H9 (cell line): ENCODE data around the gene CORO7. TPM values are rescaled to one million over a fixed set of nuclear protein-coding genes. Genes with fewer than 3 reads are reported as not detected.

Source experiments
- DNase-seq: peaks from one replicate; pipeline ENCODE4 v3.0.0-alpha.2; 2017
- H2AFZ ChIP-seq: one replicate; pipeline ENCODE4 v1.6.1; 2013; ENCODE audit warnings: mild to moderate bottlenecking, low read length, control low read depth, moderate library complexity
- H2AK5ac ChIP-seq: 2 replicates; pipeline ENCODE4 v1.6.1; 2013; ENCODE audit warnings: low read length, control low read depth, mixed read lengths; ENCODE audit not compliant: insufficient read length
- H2BK120ac ChIP-seq: one replicate; pipeline ENCODE4 v1.6.1; 2013; ENCODE audit warnings: low read depth, mild to moderate bottlenecking, low read length, control low read depth, inconsistent platforms; ENCODE audit not compliant: poor library complexity, severe bottlenecking
- H2BK12ac ChIP-seq: 2 replicates; pipeline ENCODE4 v1.6.1; 2013; ENCODE audit warnings: low read length, control low read depth, mixed read lengths, low read depth; ENCODE audit not compliant: insufficient read length
- H2BK15ac ChIP-seq: 2 replicates; pipeline ENCODE4 v1.6.1; 2013; ENCODE audit warnings: low read depth, low read length, control low read depth
- H2BK20ac ChIP-seq: one replicate; pipeline ENCODE4 v1.6.1; 2013; ENCODE audit warnings: low read depth, mild to moderate bottlenecking, low read length, control low read depth, inconsistent platforms; ENCODE audit not compliant: poor library complexity, severe bottlenecking
- H2BK5ac ChIP-seq: 2 replicates; pipeline ENCODE4 v1.6.1; 2013; ENCODE audit warnings: low read length, control low read depth, mixed read lengths; ENCODE audit not compliant: insufficient read length
- H3K14ac ChIP-seq: 2 replicates; pipeline ENCODE4 v1.6.1; 2013; ENCODE audit warnings: low read length, control low read depth; ENCODE audit not compliant: insufficient read depth
- H3K18ac ChIP-seq: 2 replicates; pipeline ENCODE4 v1.6.1; 2013; ENCODE audit warnings: low read depth, mild to moderate bottlenecking, mixed read lengths, low read length, control low read depth; ENCODE audit not compliant: insufficient read length
- H3K23ac ChIP-seq: 2 replicates; pipeline ENCODE4 v1.6.1; 2013; ENCODE audit warnings: low read length, control low read depth, mixed read lengths, low read depth; ENCODE audit not compliant: insufficient read length
- H3K23me2 ChIP-seq: 2 replicates; pipeline ENCODE4 v1.6.1; 2013; ENCODE audit warnings: low read depth, mild to moderate bottlenecking, mixed read lengths, low read length, control low read depth; ENCODE audit not compliant: insufficient read length, poor library complexity, severe bottlenecking
- H3K27ac ChIP-seq: 2 replicates; pipeline ENCODE4 v1.5.1; 2013; ENCODE audit warnings: low read length, control low read depth, mixed read lengths, low read depth; ENCODE audit not compliant: insufficient read length
- H3K27me3 ChIP-seq: 2 replicates; pipeline ENCODE4 v1.6.1; 2013; ENCODE audit warnings: low read length, control low read depth, inconsistent platforms; ENCODE audit not compliant: insufficient read depth
- H3K4ac ChIP-seq: 2 replicates; pipeline ENCODE4 v1.6.1; 2013; ENCODE audit warnings: low read depth, mild to moderate bottlenecking, control low read depth, inconsistent platforms, low read length, moderate library complexity
- H3K4me1 ChIP-seq: 2 replicates; pipeline ENCODE4 v1.6.1; 2013; ENCODE audit warnings: low read length, control low read depth, inconsistent platforms; ENCODE audit not compliant: insufficient read depth
- H3K4me2 ChIP-seq: 2 replicates; pipeline ENCODE4 v1.6.1; 2013; ENCODE audit warnings: low read length, control low read depth, mixed read lengths; ENCODE audit not compliant: insufficient read length, insufficient read depth
- H3K56ac ChIP-seq: 2 replicates; pipeline ENCODE4 v1.6.1; 2013; ENCODE audit warnings: low read depth, mild to moderate bottlenecking, mixed read lengths, low read length, control low read depth; ENCODE audit not compliant: insufficient read length
- H3K79me1 ChIP-seq: 2 replicates; pipeline ENCODE4 v1.6.1; 2013; ENCODE audit warnings: low read depth, mild to moderate bottlenecking, moderate library complexity, low read length, control low read depth, inconsistent platforms; ENCODE audit not compliant: insufficient read depth, poor library complexity, severe bottlenecking
- H3K79me2 ChIP-seq: 2 replicates; pipeline ENCODE4 v1.6.1; 2013; ENCODE audit warnings: low read length, control low read depth, inconsistent platforms; ENCODE audit not compliant: insufficient read depth
- H3K9ac ChIP-seq: 2 replicates; pipeline ENCODE4 v1.6.1; 2013; ENCODE audit warnings: low read length, control low read depth, mixed read lengths; ENCODE audit not compliant: insufficient read length; ENCODE audit errors: extremely low read depth
- H3K9me3 ChIP-seq: one replicate; pipeline ENCODE4 v1.6.1; 2013; ENCODE audit warnings: low read depth, low read length, inconsistent platforms; ENCODE audit not compliant: control insufficient read depth
- H3T11ph ChIP-seq: one replicate; pipeline ENCODE4 v1.6.1; 2013; ENCODE audit warnings: mild to moderate bottlenecking, low read length, control low read depth, inconsistent platforms
- H4K20me1 ChIP-seq: one replicate; pipeline ENCODE4 v1.6.1; 2013; ENCODE audit not compliant: control insufficient read depth, insufficient read length, insufficient read depth
- H4K5ac ChIP-seq: 2 replicates; pipeline ENCODE4 v1.6.1; 2013; ENCODE audit warnings: low read depth, mild to moderate bottlenecking, mixed read lengths, low read length, control low read depth; ENCODE audit not compliant: insufficient read length
- H4K8ac ChIP-seq: replicated peaks from 2 replicates; pipeline ENCODE4 v1.6.1; 2013; ENCODE audit warnings: low read length, control low read depth, mixed read lengths, low read depth; ENCODE audit not compliant: insufficient read length
- H4K91ac ChIP-seq: 2 replicates; pipeline ENCODE4 v1.6.1; 2013; ENCODE audit warnings: low read depth, mild to moderate bottlenecking, moderate library complexity, mixed read lengths, low read length, control low read depth; ENCODE audit not compliant: insufficient read length
- H3K27ac Mint-ChIP-seq, 3 experiments: 2 replicates in 2 of 3; 3 replicates in 1 of 3; pipeline ENCODE4 v1.8.0; 2020 to 2021; ENCODE audit warnings: mixed read lengths in 3 of 3, mild to moderate bottlenecking in 1 of 3, moderate library complexity in 1 of 3
- H3K27me3 Mint-ChIP-seq: 2 replicates; pipeline ENCODE4 v1.8.0; 2021; ENCODE audit warnings: low read depth, mild to moderate bottlenecking, moderate library complexity, mixed read lengths
- H3K36me3 Mint-ChIP-seq, 3 experiments: 2 replicates in 2 of 3; 3 replicates in 1 of 3; pipeline ENCODE4 v1.8.0; 2020 to 2021; ENCODE audit warnings: low read depth in 3 of 3, mixed read lengths in 3 of 3; ENCODE audit not compliant: insufficient read depth in 1 of 3
- H3K4me1 Mint-ChIP-seq, 2 experiments: 2 replicates each; pipeline ENCODE4 v1.8.0; 2020; ENCODE audit warnings: mixed read lengths in 2 of 2
- H3K4me3 Mint-ChIP-seq, 2 experiments: 2 replicates in 1 of 2; 3 replicates in 1 of 2; pipeline ENCODE4 v1.8.0; 2020 to 2021; ENCODE audit warnings: mild to moderate bottlenecking in 2 of 2, mixed read lengths in 2 of 2, moderate library complexity in 1 of 2
- H3K9me3 Mint-ChIP-seq, 2 experiments: 2 replicates in 1 of 2; 3 replicates in 1 of 2; pipeline ENCODE4 v1.8.0; 2020; ENCODE audit warnings: mild to moderate bottlenecking in 2 of 2, mixed read lengths in 2 of 2, moderate library complexity in 1 of 2
- CTCF ChIP-seq: fragments of 200-600 bp; sonication (generic); conservative IDR thresholded peaks from 3 replicates; pipeline ENCODE4 v1.8.0; 2021; ENCODE audit warnings: antibody characterized with exemption, mild to moderate bottlenecking
- WGBS: extraction: QIAGEN DNeasy Blood & Tissue Kit; methylation state at CpG from one replicate; pipeline ENCODE4 v1.1.7; 2013; ENCODE audit warnings: missing lambda C conversion rate, low lambda C conversion rate, mixed read lengths; ENCODE audit not compliant: insufficient read length; ENCODE audit errors: extremely low coverage; 5-methylcytosine and 5-hydroxymethylcytosine counted together
- total RNA-seq: library from RNA; stranded (reverse); gene quantifications from 2 replicates; pipeline ENCODE4 v1.2.1, GENCODE V29; 2021

CORO7 gene
- total RNA-seq, 1 experiment from 2014 or later, result 38.4 TPM

GRCh38 chr16:4370570-4371356 lies 45.6 kb downstream of the CORO7 start:
- no peak overlapping the region for H3K18ac ChIP-seq
- Mint-ChIP-seq H3K4me1 (peaks cover 19 to 30% of the 10 kb centered on the region in 2 experiments), H3K27me3 (no peaks in the 10 kb centered on the region), H3K36me3 (peaks cover 0 to 2% (median 1%) of the 10 kb centered on the region in 3 experiments; a peak in 1 of 7 replicates), H3K4me3 (0 out of 5 replicates have a peak overlapping the region, but pooled peaks have one; percentile 8 to 37), H3K9me3 (no peaks in the 10 kb centered on the region), H3K27ac (no peak overlapping the region)
- no peak overlapping the region for H3K4me2 ChIP-seq
- H2BK15ac ChIP-seq, result no peak overlapping the region
- peaks cover 8% of the 10 kb centered on the region; the same call in 1 of the 2 replicates for H3K4me1 ChIP-seq
- no peak overlapping the region for H3T11ph ChIP-seq
- H2AFZ ChIP-seq, result no peak overlapping the region
- H4K91ac ChIP-seq, result no peak overlapping the region
- no peak overlapping the region for H2AK5ac ChIP-seq
- no peak for DNase-seq
- H3K14ac ChIP-seq, result no peak overlapping the region
- H4K8ac ChIP-seq, result no peak overlapping the region
- H4K20me1 ChIP-seq, result no peaks in the 10 kb centered on the region
- no peak overlapping the region for H4K5ac ChIP-seq
- no peak overlapping the region for H3K9ac ChIP-seq
- H2BK12ac ChIP-seq, result no peak overlapping the region
- no peak overlapping the region for H3K23ac ChIP-seq
- H2BK120ac ChIP-seq, result no peak overlapping the region
- no peak overlapping the region for H3K4ac ChIP-seq
- no peaks in the 10 kb centered on the region for H3K23me2 ChIP-seq
- H3K79me1 ChIP-seq, result no peaks in the 10 kb centered on the region
- no peak overlapping the region for H2BK20ac ChIP-seq
- WGBS, result no CpG with 5 or more reads among the region's 14 CpGs
- H3K9me3 ChIP-seq, result no peaks in the 10 kb centered on the region
- H3K27me3 ChIP-seq, result no peaks in the 10 kb centered on the region
- no peak overlapping the region for H2BK5ac ChIP-seq
- peaks cover 1% of the 10 kb centered on the region; the same call in 1 of the 2 replicates for H3K79me2 ChIP-seq
- H3K56ac ChIP-seq, result no peak overlapping the region
- TF ChIP-seq CTCF, result no peak
- H3K27ac ChIP-seq, result no peak overlapping the region
